ENCODE results near the gene CHMP1A.

DNA sequence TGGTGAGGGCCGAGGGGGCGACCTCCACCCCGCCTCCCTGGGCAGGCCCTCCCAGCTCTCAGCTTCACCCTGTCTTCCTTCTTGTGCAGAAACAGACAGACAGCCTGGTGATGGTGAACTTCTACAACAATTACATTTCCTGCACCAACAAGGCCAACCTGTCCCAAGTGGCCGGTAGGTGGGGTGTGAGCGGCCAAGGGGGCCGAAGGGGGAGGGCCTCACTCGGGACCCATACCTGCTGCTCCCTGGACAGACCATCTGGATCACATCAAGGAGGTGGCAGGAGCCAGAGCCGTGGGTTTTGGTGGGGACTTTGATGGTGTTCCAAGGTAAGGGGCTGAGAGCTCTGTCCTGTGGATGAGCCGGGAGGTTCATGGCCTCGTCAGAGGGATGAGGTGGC is 20.1 kb downstream of the CHMP1A start:
- TF ChIP-seq, protein P1, sequence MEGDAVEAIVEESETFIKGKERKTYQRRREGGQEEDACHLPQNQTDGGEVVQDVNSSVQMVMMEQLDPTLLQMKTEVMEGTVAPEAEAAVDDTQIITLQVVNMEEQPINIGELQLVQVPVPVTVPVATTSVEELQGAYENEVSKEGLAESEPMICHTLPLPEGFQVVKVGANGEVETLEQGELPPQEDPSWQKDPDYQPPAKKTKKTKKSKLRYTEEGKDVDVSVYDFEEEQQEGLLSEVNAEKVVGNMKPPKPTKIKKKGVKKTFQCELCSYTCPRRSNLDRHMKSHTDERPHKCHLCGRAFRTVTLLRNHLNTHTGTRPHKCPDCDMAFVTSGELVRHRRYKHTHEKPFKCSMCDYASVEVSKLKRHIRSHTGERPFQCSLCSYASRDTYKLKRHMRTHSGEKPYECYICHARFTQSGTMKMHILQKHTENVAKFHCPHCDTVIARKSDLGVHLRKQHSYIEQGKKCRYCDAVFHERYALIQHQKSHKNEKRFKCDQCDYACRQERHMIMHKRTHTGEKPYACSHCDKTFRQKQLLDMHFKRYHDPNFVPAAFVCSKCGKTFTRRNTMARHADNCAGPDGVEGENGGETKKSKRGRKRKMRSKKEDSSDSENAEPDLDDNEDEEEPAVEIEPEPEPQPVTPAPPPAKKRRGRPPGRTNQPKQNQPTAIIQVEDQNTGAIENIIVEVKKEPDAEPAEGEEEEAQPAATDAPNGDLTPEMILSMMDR (IDR thresholded peaks at IDR 0.05; ENCODE audit: low read depth, low read length, poor library complexity, severe bottlenecking) = no peak
- no peak for TF ChIP-seq EZH2phosphoT487 (IDR thresholded peaks at IDR 0.05; ENCODE audit: borderline replicate concordance, low read length)

Measured in DOHH2 (cell line).